ENCODE measurements around the gene FSTL4. TPM values are rescaled to one million over a fixed set of nuclear protein-coding genes. Genes with fewer than 3 reads are reported as not detected.

FSTL4 gene
- total RNA-seq, 4 donors from 2014 or later = 0.22 to 0.47 (median 0.27) TPM; not detected in 1

GRCh38 chr5:133295520-133295919, 316.8 kb downstream of the FSTL4 start:
- H3K9me3 ChIP-seq = no peaks in the 10 kb centered on the region
- WGBS, 2 donors (ENCODE audit: low coverage in 1 of 2) = 69 to 80% methylated on average over 2 to 3 of the region's 3 CpGs
- no peaks in the 10 kb centered on the region for H3K27me3 ChIP-seq
- H3K27ac ChIP-seq = no peak overlapping the region
- no peak for ATAC-seq
- no peak overlapping the region for H3K4me3 ChIP-seq
- H3K4me1 ChIP-seq = no peaks in the 10 kb centered on the region
- no peaks in the 10 kb centered on the region for H3K36me3 ChIP-seq
- no peak for TF ChIP-seq EP300 (IDR thresholded peaks at IDR 0.05)
- no peak for TF ChIP-seq POLR2A (IDR thresholded peaks at IDR 0.05)
- TF ChIP-seq, protein P1, sequence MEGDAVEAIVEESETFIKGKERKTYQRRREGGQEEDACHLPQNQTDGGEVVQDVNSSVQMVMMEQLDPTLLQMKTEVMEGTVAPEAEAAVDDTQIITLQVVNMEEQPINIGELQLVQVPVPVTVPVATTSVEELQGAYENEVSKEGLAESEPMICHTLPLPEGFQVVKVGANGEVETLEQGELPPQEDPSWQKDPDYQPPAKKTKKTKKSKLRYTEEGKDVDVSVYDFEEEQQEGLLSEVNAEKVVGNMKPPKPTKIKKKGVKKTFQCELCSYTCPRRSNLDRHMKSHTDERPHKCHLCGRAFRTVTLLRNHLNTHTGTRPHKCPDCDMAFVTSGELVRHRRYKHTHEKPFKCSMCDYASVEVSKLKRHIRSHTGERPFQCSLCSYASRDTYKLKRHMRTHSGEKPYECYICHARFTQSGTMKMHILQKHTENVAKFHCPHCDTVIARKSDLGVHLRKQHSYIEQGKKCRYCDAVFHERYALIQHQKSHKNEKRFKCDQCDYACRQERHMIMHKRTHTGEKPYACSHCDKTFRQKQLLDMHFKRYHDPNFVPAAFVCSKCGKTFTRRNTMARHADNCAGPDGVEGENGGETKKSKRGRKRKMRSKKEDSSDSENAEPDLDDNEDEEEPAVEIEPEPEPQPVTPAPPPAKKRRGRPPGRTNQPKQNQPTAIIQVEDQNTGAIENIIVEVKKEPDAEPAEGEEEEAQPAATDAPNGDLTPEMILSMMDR (IDR thresholded peaks at IDR 0.05) = no peak
- no peak for TF ChIP-seq POLR2AphosphoS5 (IDR thresholded peaks at IDR 0.05)

GRCh38 chr5:133294380-133294779, 318.0 kb downstream of the FSTL4 start:
- Histone ChIP-seq H3K36me3 (no peaks in the 10 kb centered on the region), H3K27ac (no peak overlapping the region), H3K9me3 (no peaks in the 10 kb centered on the region), H3K4me1 (no peaks in the 10 kb centered on the region), H3K27me3 (no peaks in the 10 kb centered on the region), H3K4me3 (no peak overlapping the region)
- ATAC-seq = no peak
- TF ChIP-seq, protein P1 (IDR thresholded peaks at IDR 0.05) = no peak
- TF ChIP-seq POLR2A (IDR thresholded peaks at IDR 0.05) (no peak), POLR2AphosphoS5 (IDR thresholded peaks at IDR 0.05) (no peak), EP300 (IDR thresholded peaks at IDR 0.05) (no peak)
- 70% methylated on average over 3 of the region's 3 CpGs; no CpG with 5 or more reads in 1 of the 2 donors for WGBS, 2 donors (ENCODE audit: low coverage in 1 of 2)

DNA sequence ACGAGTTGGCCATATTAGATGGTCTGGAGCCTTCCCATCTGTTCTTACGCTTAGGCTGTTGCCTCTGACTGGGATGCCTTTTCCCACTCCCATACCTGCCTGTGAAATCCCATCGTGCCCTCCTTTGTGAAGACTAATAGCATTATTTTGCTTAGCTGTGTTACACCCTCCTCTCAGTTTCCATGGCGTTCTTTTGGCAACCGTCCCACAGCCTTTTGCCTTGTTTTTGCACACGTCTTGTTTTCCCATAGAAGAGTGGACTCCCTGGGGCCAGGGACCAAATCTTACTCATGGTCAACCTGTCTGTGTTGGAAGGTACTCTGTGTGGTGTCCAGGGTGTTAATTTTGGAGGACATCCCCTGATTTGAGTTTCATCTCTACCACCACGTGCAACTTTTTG, 318.4 kb downstream of the FSTL4 start:
- no peak overlapping the region for H3K27ac ChIP-seq

GRCh38 chr5:133292300-133292699, 320.0 kb downstream of the FSTL4 start:
- H3K4me3 ChIP-seq = no peak overlapping the region
- no peaks in the 10 kb centered on the region for H3K4me1 ChIP-seq
- no peak for ATAC-seq
- no peaks in the 10 kb centered on the region for H3K27me3 ChIP-seq
- H3K27ac ChIP-seq = no peak overlapping the region
- WGBS, 2 donors (ENCODE audit: low coverage in 1 of 2) = no CpG with 5 or more reads among the region's 2 CpGs
- H3K36me3 ChIP-seq = no peaks in the 10 kb centered on the region
- H3K9me3 ChIP-seq = no peaks in the 10 kb centered on the region
- TF ChIP-seq, protein P1 (IDR thresholded peaks at IDR 0.05) = no peak

More for the DNA sequence above, 318.4 kb downstream of the FSTL4 start:
- Histone ChIP-seq H3K4me3 (no peak overlapping the region), H3K9me3 (no peaks in the 10 kb centered on the region), H3K27me3 (no peaks in the 10 kb centered on the region), H3K4me1 (no peaks in the 10 kb centered on the region), H3K36me3 (no peaks in the 10 kb centered on the region)
- ATAC-seq = no peak
- 58 to 82% methylated on average over 3 to 7 of the region's 7 CpGs for WGBS, 2 donors (ENCODE audit: low coverage in 1 of 2)
- TF ChIP-seq, protein P1 (IDR thresholded peaks at IDR 0.05) = no peak
- no peak for TF ChIP-seq POLR2AphosphoS5 (IDR thresholded peaks at IDR 0.05)
- no peak for TF ChIP-seq EP300 (IDR thresholded peaks at IDR 0.05)
- no peak for TF ChIP-seq POLR2A (IDR thresholded peaks at IDR 0.05)

DNA sequence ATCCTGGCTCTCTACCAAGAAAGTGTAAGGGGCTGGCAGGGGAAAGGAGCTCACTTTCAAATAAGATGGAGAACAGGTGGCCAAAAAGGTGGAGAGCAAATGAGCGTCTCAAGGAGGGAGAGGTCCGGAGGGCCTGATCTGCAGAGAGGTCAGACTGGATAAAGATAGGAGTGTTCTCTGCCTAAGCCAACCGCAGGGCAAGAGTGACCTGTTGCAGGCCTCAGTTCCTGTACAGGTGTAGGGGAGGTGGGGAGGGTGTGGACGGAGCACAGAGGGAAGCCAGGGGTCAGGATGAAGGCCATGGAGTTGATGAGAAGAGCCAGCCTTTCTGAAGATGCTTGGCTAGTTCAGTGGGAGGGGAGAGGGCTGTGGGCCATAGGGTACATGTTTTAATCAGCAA, 320.8 kb downstream of the FSTL4 start:
- WGBS, 2 donors (ENCODE audit: low coverage in 1 of 2) = 86 to 100% methylated on average over 1 to 4 of the region's 4 CpGs
- Histone ChIP-seq H3K27me3 (no peaks in the 10 kb centered on the region), H3K27ac (no peak overlapping the region), H3K36me3 (no peaks in the 10 kb centered on the region), H3K9me3 (no peaks in the 10 kb centered on the region), H3K4me3 (no peak overlapping the region), H3K4me1 (no peaks in the 10 kb centered on the region)
- no peak for ATAC-seq
- TF ChIP-seq, protein P1 (IDR thresholded peaks at IDR 0.05) = no peak
- TF ChIP-seq POLR2A (IDR thresholded peaks at IDR 0.05) (no peak), POLR2AphosphoS5 (IDR thresholded peaks at IDR 0.05) (no peak), EP300 (IDR thresholded peaks at IDR 0.05) (no peak)
